ENCODE measurements around the gene MIPEP.

DNA sequence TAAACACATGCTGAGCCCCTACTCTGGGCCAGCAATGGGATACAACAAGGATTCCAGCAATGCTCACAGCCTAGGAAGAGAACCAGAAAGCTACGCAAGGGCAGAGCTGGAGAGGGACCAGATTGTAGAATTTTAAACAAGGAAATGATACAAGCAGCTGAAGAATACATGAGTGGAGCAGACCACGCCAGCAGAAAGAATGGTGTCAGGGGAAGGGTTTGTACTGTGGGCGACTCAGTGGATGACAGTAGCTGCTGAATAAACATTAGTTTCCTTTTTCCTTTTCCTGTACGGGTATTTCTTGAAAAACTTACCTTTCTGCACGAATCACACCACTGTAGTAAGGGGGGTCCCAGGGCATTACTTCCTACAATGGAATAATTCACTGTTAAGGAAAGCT, 30.7 kb downstream of the MIPEP start:
- TF ChIP-seq, protein P1, sequence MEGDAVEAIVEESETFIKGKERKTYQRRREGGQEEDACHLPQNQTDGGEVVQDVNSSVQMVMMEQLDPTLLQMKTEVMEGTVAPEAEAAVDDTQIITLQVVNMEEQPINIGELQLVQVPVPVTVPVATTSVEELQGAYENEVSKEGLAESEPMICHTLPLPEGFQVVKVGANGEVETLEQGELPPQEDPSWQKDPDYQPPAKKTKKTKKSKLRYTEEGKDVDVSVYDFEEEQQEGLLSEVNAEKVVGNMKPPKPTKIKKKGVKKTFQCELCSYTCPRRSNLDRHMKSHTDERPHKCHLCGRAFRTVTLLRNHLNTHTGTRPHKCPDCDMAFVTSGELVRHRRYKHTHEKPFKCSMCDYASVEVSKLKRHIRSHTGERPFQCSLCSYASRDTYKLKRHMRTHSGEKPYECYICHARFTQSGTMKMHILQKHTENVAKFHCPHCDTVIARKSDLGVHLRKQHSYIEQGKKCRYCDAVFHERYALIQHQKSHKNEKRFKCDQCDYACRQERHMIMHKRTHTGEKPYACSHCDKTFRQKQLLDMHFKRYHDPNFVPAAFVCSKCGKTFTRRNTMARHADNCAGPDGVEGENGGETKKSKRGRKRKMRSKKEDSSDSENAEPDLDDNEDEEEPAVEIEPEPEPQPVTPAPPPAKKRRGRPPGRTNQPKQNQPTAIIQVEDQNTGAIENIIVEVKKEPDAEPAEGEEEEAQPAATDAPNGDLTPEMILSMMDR (IDR thresholded peaks at IDR 0.05), result no peak
- no peak for TF ChIP-seq POLR2A (IDR thresholded peaks at IDR 0.05; ENCODE audit: low read depth)
